OCI-LY7 (cell line): ENCODE results near the gene TNFAIP8L3. TPM values are rescaled to one million over a fixed set of nuclear protein-coding genes. Genes with fewer than 3 reads are reported as not detected.

Experiments used
- BruUV-seq: library from RNA; stranded (reverse); fragments of 400-500 nt; replicated peaks from 2 replicates; lab custom pipeline; 2021; lab: Mats Ljungman, UMichigan
- CTCF ChIA-PET: fragments of 300-600 bp; sonication (Branson Sonifier 250); formaldehyde crosslinking; loops from one replicate; lab custom pipeline; 2022; ENCODE audit warnings: antibody characterized with exemption; ENCODE audit not compliant: unreplicated experiment; lab: Charles Lee
- POLR2A ChIA-PET: fragments of 300-600 bp; sonication (Branson Sonifier 250); formaldehyde crosslinking; loops from one replicate; lab custom pipeline; 2022; ENCODE audit warnings: antibody characterized with exemption; lab: Charles Lee
- DNase-seq: peaks from one replicate; pipeline ENCODE4 v3.0.0-alpha.2; 2015; ENCODE audit warnings: low spot score
- H2AFZ ChIP-seq: fragments of 200-600 bp; sonication (generic), shearing (Covaris generic); 2 replicates; pipeline ENCODE4 v1.6.1; 2014; ENCODE audit warnings: mild to moderate bottlenecking, antibody characterized with exemption, low read length, moderate library complexity
- H3K27ac ChIP-seq: fragments of 200-600 bp; sonication (generic); 2 replicates; pipeline ENCODE4 v1.5.1; 2014; ENCODE audit warnings: mixed run types, low read depth, mild to moderate bottlenecking, moderate library complexity, low read length, inconsistent platforms; ENCODE audit not compliant: poor library complexity, severe bottlenecking
- H3K36me3 ChIP-seq: fragments of 200-600 bp; sonication (generic); 2 replicates; pipeline ENCODE4 v1.6.1; 2014; ENCODE audit warnings: mild to moderate bottlenecking, antibody characterized with exemption, low read length, moderate library complexity, mixed read lengths; ENCODE audit not compliant: insufficient read depth
- H3K4me1 ChIP-seq: fragments of 200-600 bp; sonication (generic); 2 replicates; pipeline ENCODE4 v1.5.1; 2014; ENCODE audit warnings: mild to moderate bottlenecking, low read length; ENCODE audit not compliant: insufficient read depth, poor library complexity, severe bottlenecking
- H3K4me2 ChIP-seq: fragments of 200-600 bp; sonication (generic); 2 replicates; pipeline ENCODE4 v1.6.1; 2014; ENCODE audit warnings: mild to moderate bottlenecking, low read length
- H3K4me3 ChIP-seq: fragments of 200-600 bp; sonication (generic); 2 replicates; pipeline ENCODE4 v1.5.1; 2014; ENCODE audit warnings: mild to moderate bottlenecking, low read depth, low read length; ENCODE audit not compliant: poor library complexity, severe bottlenecking
- H3K79me2 ChIP-seq: fragments of 200-600 bp; sonication (generic); 2 replicates; pipeline ENCODE4 v1.6.1; 2016; ENCODE audit warnings: low read depth, mild to moderate bottlenecking, low read length, moderate library complexity, mixed read lengths; ENCODE audit not compliant: insufficient read depth
- H3K9me2 ChIP-seq: fragments of 200-600 bp; sonication (generic); 2 replicates; pipeline ENCODE4 v1.6.1; 2016; ENCODE audit warnings: mild to moderate bottlenecking, low read length, mixed read lengths; ENCODE audit not compliant: insufficient read depth
- H3K9me3 ChIP-seq: fragments of 200-600 bp; sonication (generic); 2 replicates; pipeline ENCODE4 v1.6.1; 2014; ENCODE audit warnings: mild to moderate bottlenecking, mixed run types, low read length, mixed read lengths
- H4K20me1 ChIP-seq: fragments of 200-600 bp; sonication (generic); 2 replicates; pipeline ENCODE4 v1.6.1; 2014; ENCODE audit warnings: mild to moderate bottlenecking, antibody characterized with exemption, low read length, moderate library complexity, mixed read lengths; ENCODE audit not compliant: insufficient read depth
- CTCF ChIP-seq: fragments of 200-600 bp; sonication (generic); conservative IDR thresholded peaks from 2 replicates; pipeline ENCODE4 v1.5.1; 2014; ENCODE audit warnings: mild to moderate bottlenecking, antibody characterized with exemption, low read length, moderate library complexity, mixed read lengths
- EZH2phosphoT487 ChIP-seq: fragments of 200-600 bp; sonication (generic); IDR thresholded peaks from 2 replicates; pipeline ENCODE4 v1.6.1; 2018; ENCODE audit warnings: low read depth, borderline replicate concordance, mild to moderate bottlenecking, mixed run types, antibody characterized with exemption, low read length, moderate library complexity, mixed read lengths
- intact Hi-C: fragments of 100-400 bp; cut with micrococcal nuclease; formaldehyde crosslinking; loops from one replicate; pipeline ENCODE4 v1.10.0; 2022; ENCODE audit not compliant: unreplicated experiment
- total RNA-seq, 2 experiments: library from RNA; depleted of rRNA in 1 of 2; stranded (reverse); fragments of >200 nt in 1 of 2; shearing (Covaris generic) in 1 of 2; gene quantifications; 2 replicates each; pipeline ENCODE4 v1.2.3, GENCODE V29; 2014 to 2022

The TNFAIP8L3 gene
- total RNA-seq, 2 experiments from 2014 or later, result not detected

- no peak overlapping the region for H3K4me2 ChIP-seq
- no TSS peak for BruUV-seq
- no peaks in the 10 kb centered on the region for H3K9me2 ChIP-seq
- ChIA-PET CTCF (no interaction called here), POLR2A (interaction anchor here (0.6 kb wide), 1 partner anchor 211 kb away, joined by 8 read pairs; no protein-coding TSS in a partner anchor)
- no peaks in the 10 kb centered on the region for H4K20me1 ChIP-seq
- no peak for TF ChIP-seq CTCF
- TF ChIP-seq EZH2phosphoT487, result no peak
- no peaks in the 10 kb centered on the region for H3K36me3 ChIP-seq
- no peaks in the 10 kb centered on the region for H3K4me1 ChIP-seq
- no peaks in the 10 kb centered on the region for H3K79me2 ChIP-seq
- no peak overlapping the region for H3K4me3 ChIP-seq
- no peaks in the 10 kb centered on the region for H3K9me3 ChIP-seq
- H3K27ac ChIP-seq, result no peak overlapping the region
- intact Hi-C loops, result no loop called here
- no peak overlapping the region for H2AFZ ChIP-seq
- DNase-seq, result no peak
Measured at GRCh38 chr15:51114437-51115119, 19.9 kb upstream of the TNFAIP8L3 start.

- intact Hi-C loops, result no loop called here
- Histone ChIP-seq H2AFZ (no peak overlapping the region), H4K20me1 (no peaks in the 10 kb centered on the region), H3K36me3 (no peaks in the 10 kb centered on the region), H3K9me3 (no peaks in the 10 kb centered on the region), H3K4me1 (no peaks in the 10 kb centered on the region), H3K79me2 (no peaks in the 10 kb centered on the region), H3K4me3 (no peak overlapping the region), H3K4me2 (no peak overlapping the region), H3K27ac (no peak overlapping the region), H3K9me2 (no peaks in the 10 kb centered on the region)
- ChIA-PET CTCF (no interaction called here), POLR2A (interaction anchor here (0.5 kb wide), 1 partner anchor 455 kb away, joined by 3 read pairs; no protein-coding TSS in a partner anchor)
- BruUV-seq, result no TSS peak
- TF ChIP-seq EZH2phosphoT487 (no peak), CTCF (no peak)
- no peak for DNase-seq
Measured at GRCh38 chr15:51112078-51112477, 17.4 kb upstream of the TNFAIP8L3 start.

- no peaks in the 10 kb centered on the region for H3K9me2 ChIP-seq
- H3K4me3 ChIP-seq, result no peak overlapping the region
- no peaks in the 10 kb centered on the region for H4K20me1 ChIP-seq
- no peaks in the 10 kb centered on the region for H3K9me3 ChIP-seq
- intact Hi-C loops, result no loop called here
- CTCF ChIA-PET, result no interaction called here
- H3K4me1 ChIP-seq, result no peaks in the 10 kb centered on the region
- POLR2A ChIA-PET, result interaction anchor here (0.6 kb wide), 1 partner anchor 13 kb away, joined by 3 read pairs; no protein-coding TSS in a partner anchor
- no peak for DNase-seq
- H3K79me2 ChIP-seq, result no peaks in the 10 kb centered on the region
- BruUV-seq, result no TSS peak
- H3K4me2 ChIP-seq, result no peak overlapping the region
- no peak overlapping the region for H3K27ac ChIP-seq
- no peak overlapping the region for H2AFZ ChIP-seq
- no peaks in the 10 kb centered on the region for H3K36me3 ChIP-seq
- TF ChIP-seq EZH2phosphoT487 (no peak), CTCF (no peak)
Measured at GRCh38 chr15:51111061-51111460, 16.4 kb upstream of the TNFAIP8L3 start.
